ENCODE data around the gene ATG2B.

DNA sequence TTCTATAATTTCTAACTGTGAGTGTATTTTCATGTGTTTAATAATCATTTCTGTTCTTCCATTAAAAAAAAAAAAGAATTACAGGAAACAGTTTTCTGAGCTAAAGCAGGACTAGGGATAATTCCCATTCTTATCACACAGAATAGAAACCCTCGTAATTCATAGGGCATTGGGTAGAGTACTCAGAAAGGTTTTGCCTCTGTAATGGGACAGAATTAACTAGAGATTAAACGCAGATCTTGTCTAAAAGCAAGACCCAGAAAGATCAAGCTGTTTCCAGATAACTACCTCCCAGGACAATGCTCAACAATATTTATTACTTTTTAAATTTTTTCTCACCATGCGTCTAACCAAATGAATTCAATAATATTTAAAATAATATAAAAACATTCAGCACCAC lies 10.4 kb upstream of the ATG2B start:
- TF ChIP-seq, protein P1, sequence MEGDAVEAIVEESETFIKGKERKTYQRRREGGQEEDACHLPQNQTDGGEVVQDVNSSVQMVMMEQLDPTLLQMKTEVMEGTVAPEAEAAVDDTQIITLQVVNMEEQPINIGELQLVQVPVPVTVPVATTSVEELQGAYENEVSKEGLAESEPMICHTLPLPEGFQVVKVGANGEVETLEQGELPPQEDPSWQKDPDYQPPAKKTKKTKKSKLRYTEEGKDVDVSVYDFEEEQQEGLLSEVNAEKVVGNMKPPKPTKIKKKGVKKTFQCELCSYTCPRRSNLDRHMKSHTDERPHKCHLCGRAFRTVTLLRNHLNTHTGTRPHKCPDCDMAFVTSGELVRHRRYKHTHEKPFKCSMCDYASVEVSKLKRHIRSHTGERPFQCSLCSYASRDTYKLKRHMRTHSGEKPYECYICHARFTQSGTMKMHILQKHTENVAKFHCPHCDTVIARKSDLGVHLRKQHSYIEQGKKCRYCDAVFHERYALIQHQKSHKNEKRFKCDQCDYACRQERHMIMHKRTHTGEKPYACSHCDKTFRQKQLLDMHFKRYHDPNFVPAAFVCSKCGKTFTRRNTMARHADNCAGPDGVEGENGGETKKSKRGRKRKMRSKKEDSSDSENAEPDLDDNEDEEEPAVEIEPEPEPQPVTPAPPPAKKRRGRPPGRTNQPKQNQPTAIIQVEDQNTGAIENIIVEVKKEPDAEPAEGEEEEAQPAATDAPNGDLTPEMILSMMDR (IDR thresholded peaks at IDR 0.05): no peak
- TF ChIP-seq POLR2A (IDR thresholded peaks at IDR 0.05): no peak
